ENCODE results near the gene HP. TPM values are rescaled to one million over a fixed set of nuclear protein-coding genes. Genes with fewer than 3 reads are reported as not detected.

HP gene
- total RNA-seq, 1 experiment from 2014 or later = not detected

GRCh38 chr16:72109300-72109699 lies 55.0 kb downstream of the HP start:
- CTCF ChIA-PET = no interaction called here

DNA sequence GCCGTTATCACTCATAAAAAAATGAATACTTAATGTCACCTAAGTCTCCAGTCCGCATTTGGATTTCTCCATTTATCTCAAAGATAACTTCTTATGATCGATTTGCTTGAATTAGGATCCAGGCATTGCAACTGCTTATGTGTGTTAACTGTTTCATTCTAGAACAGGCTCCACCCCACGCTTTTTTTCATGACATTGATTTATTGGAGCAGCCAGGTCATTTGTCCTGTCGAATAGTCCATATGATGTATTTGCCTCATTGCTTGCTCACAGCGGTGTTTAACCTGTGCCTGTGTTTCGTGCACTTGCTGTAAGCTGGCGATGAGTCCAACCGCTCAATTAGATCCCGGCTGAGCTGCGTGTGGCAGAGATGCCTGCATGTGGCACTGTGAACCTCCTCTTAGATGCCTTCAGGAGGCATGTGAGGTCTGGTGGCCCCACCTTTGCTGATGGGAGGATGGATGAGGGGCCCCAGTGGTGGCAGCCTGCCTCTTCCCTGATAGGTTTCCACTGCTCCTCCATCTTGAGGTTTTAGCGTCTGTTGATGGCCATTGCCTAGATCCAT lies 55.7 kb downstream of the HP start:
- Histone ChIP-seq H3K79me2 (ENCODE audit: low read depth) (no peaks in the 10 kb centered on the region), H2AFZ (no peak overlapping the region), H3K4me1 (replicated peaks; ENCODE audit: insufficient read depth) (no peaks in the 10 kb centered on the region), H3K27me3 (ENCODE audit: insufficient read depth, low read depth) (no peaks in the 10 kb centered on the region), H4K20me1 (ENCODE audit: insufficient read depth) (no peaks in the 10 kb centered on the region), H3K9me3 (ENCODE audit: insufficient read depth, low read depth) (no peaks in the 10 kb centered on the region), H3K4me2 (no peak overlapping the region), H3F3A (ENCODE audit: insufficient read depth, low read depth) (no peaks in the 10 kb centered on the region; the same call in 1 of the 2 replicates), H3K27ac (no peak overlapping the region), H3K36me3 (ENCODE audit: low read depth) (no peaks in the 10 kb centered on the region; the same call in 1 of the 2 replicates), H3K9me2 (ENCODE audit: insufficient read depth) (no peaks in the 10 kb centered on the region), H3K4me3 (no peak overlapping the region)
- intact Hi-C loops (cut with micrococcal nuclease; ENCODE audit: unreplicated experiment) = no loop called here
- no peak for TF ChIP-seq EZH2 (IDR thresholded peaks at IDR 0.05; ENCODE audit: low read depth)
- TF ChIP-seq, protein P1, sequence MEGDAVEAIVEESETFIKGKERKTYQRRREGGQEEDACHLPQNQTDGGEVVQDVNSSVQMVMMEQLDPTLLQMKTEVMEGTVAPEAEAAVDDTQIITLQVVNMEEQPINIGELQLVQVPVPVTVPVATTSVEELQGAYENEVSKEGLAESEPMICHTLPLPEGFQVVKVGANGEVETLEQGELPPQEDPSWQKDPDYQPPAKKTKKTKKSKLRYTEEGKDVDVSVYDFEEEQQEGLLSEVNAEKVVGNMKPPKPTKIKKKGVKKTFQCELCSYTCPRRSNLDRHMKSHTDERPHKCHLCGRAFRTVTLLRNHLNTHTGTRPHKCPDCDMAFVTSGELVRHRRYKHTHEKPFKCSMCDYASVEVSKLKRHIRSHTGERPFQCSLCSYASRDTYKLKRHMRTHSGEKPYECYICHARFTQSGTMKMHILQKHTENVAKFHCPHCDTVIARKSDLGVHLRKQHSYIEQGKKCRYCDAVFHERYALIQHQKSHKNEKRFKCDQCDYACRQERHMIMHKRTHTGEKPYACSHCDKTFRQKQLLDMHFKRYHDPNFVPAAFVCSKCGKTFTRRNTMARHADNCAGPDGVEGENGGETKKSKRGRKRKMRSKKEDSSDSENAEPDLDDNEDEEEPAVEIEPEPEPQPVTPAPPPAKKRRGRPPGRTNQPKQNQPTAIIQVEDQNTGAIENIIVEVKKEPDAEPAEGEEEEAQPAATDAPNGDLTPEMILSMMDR (conservative IDR thresholded peaks at IDR 0.05) = no peak
- DNase-seq = no peak
- no TSS peak for BruUV-seq (replicated peaks)
- POLR2A ChIA-PET (ENCODE audit: unreplicated experiment) = no interaction called here
- CTCF ChIA-PET = no interaction called here

More at GRCh38 chr16:72109300-72109699, 55.0 kb downstream of the HP start:
- TF ChIP-seq EZH2 (IDR thresholded peaks at IDR 0.05; ENCODE audit: low read depth) = no peak
- TF ChIP-seq, protein P1 (conservative IDR thresholded peaks at IDR 0.05) = no peak
- intact Hi-C loops (cut with micrococcal nuclease; ENCODE audit: unreplicated experiment) = no loop called here
- POLR2A ChIA-PET (ENCODE audit: unreplicated experiment) = no interaction called here
- H3F3A ChIP-seq (ENCODE audit: insufficient read depth, low read depth) = no peaks in the 10 kb centered on the region; the same call in 1 of the 2 replicates
- H2AFZ ChIP-seq = no peak overlapping the region
- H3K27ac ChIP-seq = no peak overlapping the region
- no peaks in the 10 kb centered on the region for H4K20me1 ChIP-seq (ENCODE audit: insufficient read depth)
- H3K36me3 ChIP-seq (ENCODE audit: low read depth) = no peaks in the 10 kb centered on the region; the same call in 1 of the 2 replicates
- BruUV-seq (replicated peaks) = no TSS peak
- H3K4me2 ChIP-seq = no peak overlapping the region
- H3K79me2 ChIP-seq (ENCODE audit: low read depth) = no peaks in the 10 kb centered on the region
- H3K4me1 ChIP-seq (replicated peaks; ENCODE audit: insufficient read depth) = no peaks in the 10 kb centered on the region
- no peaks in the 10 kb centered on the region for H3K27me3 ChIP-seq (ENCODE audit: insufficient read depth, low read depth)
- H3K9me2 ChIP-seq (ENCODE audit: insufficient read depth) = no peaks in the 10 kb centered on the region
- no peaks in the 10 kb centered on the region for H3K9me3 ChIP-seq (ENCODE audit: insufficient read depth, low read depth)
- H3K4me3 ChIP-seq = no peak overlapping the region
- DNase-seq = no peak

Other genes starting within 250 kb of the HP start
- 60.1 and 72.5 TPM in 2 replicates for gene AP1G1, start 245.7 kb upstream of the HP start, total RNA-seq (2021)
- 18.2 and 25.3 TPM in 2 replicates for gene ATXN1L, start 208.5 kb upstream of the HP start, total RNA-seq (2021)
- gene ZNF821, start 170.3 kb upstream of the HP start, total RNA-seq (2021) = 5.9 TPM in 2 replicates
- gene IST1, start 159.0 kb upstream of the HP start, total RNA-seq (2021) = 177 and 204 TPM in 2 replicates
- gene PKD1L3, start 54.1 kb upstream of the HP start, total RNA-seq (2021) = not detected in 2 replicates
- 10.6 and 12.1 TPM in 2 replicates for gene DHODH, start 45.8 kb upstream of the HP start, total RNA-seq (2021)
- not detected in 2 replicates for gene HPR, start 8.7 kb downstream of the HP start, total RNA-seq (2021)
- 11.9 and 12.2 TPM in 2 replicates for gene TXNL4B, start 39.1 kb downstream of the HP start, total RNA-seq (2021)
- gene DHX38, start 39.3 kb downstream of the HP start, total RNA-seq (2021) = 58.9 and 71.1 TPM in 2 replicates
- 0.55 TPM in 1 of 2 replicates, not detected in the other for gene PMFBP1, start 117.7 kb downstream of the HP start, total RNA-seq (2021)

Data from PC-9 (cell line).